Measurements from ENCODE around the gene ZNF407. TPM values are rescaled to one million over a fixed set of nuclear protein-coding genes. Genes with fewer than 3 reads are reported as not detected.
A peak's percentile ranks its signal among the peaks of the same experiment; 100 is the strongest.

Gene ZNF407
- total and polyA plus RNA-seq, 2 of the 13 experiments (the other 11 are each of a cell fraction or from before 2014, with no cell fraction given): 2.3 to 8.7 TPM

DNA sequence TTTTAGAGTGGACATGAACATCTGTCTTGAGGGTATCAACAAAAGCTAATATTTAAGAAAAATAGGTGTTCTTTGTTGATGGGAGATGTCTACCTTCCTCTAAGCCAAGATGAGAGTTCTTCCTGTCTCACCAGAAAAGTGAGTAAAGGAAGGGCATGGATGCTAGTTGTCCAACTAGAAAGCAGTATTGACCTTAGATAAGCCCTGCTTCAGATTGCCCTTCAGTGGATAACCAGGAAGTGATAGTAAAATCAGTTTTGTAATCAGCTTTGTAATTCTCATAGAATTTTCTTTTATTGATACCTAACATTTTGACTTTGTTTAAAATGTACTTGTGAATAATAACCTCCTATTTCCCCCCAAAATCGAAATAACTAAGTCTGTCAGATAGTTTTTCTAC is 134.7 kb downstream of the ZNF407 start:
- in situ Hi-C loops (cut with HindIII; ENCODE audit: extremely low pct_ligation_motif_present, low pct_unique_long_range_greater_than_20kb): no loop called here
- Histone ChIP-seq H2AFZ (ENCODE audit: low read length) (no peak overlapping the region), H3K79me2 (ENCODE audit: insufficient read depth, low read length) (peaks cover 4% of the 10 kb centered on the region), H3K9me3 (ENCODE audit: low read length) (no peaks in the 10 kb centered on the region), H3K9ac (ENCODE audit: insufficient read depth, low read depth, low read length) (no peak overlapping the region), H3K4me3 (replicated peaks in 1 of 3; ENCODE audit: insufficient read depth in 1 of 3, low read depth in 2 of 3, low read length in 3 of 3) (no peak overlapping the region), H3K4me1 (ENCODE audit: insufficient read depth, low read length) (peaks cover 53% of the 10 kb centered on the region), H4K20me1 (ENCODE audit: insufficient read depth, low read length) (no peaks in the 10 kb centered on the region), H3K27ac (ENCODE audit: extremely low read length, insufficient read depth, low read length) (peak overlapping the region; percentile 92), H3K4me2 (ENCODE audit: low read depth, low read length) (peak overlapping the region; percentile 74; the same call in 1 of the 2 replicates), H3K36me3 (replicated peaks in 1 of 2; ENCODE audit: control insufficient read depth in 1 of 2, insufficient read depth in 2 of 2, low read length in 2 of 2) (no peaks in the 10 kb centered on the region), H3K27me3 (ENCODE audit: control insufficient read depth in 1 of 2, insufficient read depth in 2 of 2, low read length in 2 of 2) (no peaks in the 10 kb centered on the region)
- WGBS (ENCODE audit: low lambda C conversion rate): 24% methylated on average over 1 of the region's 1 CpG
- CTCF ChIA-PET (ENCODE audit: low intra/inter-chr PET ratio, low total read pairs): no interaction called here
- POLR2A ChIA-PET: no interaction called here
- DNase-seq (ENCODE audit: low spot score) (no peak), ATAC-seq (no peak), FAIRE-seq (no peak)
- intact Hi-C loops (cut with micrococcal nuclease; ENCODE audit: unreplicated experiment): loop anchor here (5.0 kb wide), 1 partner anchor 75 kb away; no protein-coding TSS in a partner anchor
- BruUV-seq (replicated peaks): no TSS peak
- TF ChIP-seq FOXP1 (IDR thresholded peaks at IDR 0.05) (no peak), FOXP1 (CRISPR knock-in tag; IDR thresholded peaks at IDR 0.05) (peak; percentile 2; the same call in 1 of the 2 replicates), MIXL1 (CRISPR knock-in tag; IDR thresholded peaks at IDR 0.05) (no peak), POGZ (CRISPR knock-in tag; IDR thresholded peaks at IDR 0.05) (peak; percentile 31; the same call in 1 of the 2 replicates), SOX5 (CRISPR knock-in tag; IDR thresholded peaks at IDR 0.05; ENCODE audit: borderline replicate concordance) (no peak), HCFC1 (IDR thresholded peaks at IDR 0.05; ENCODE audit: low read depth, low read length) (no peak), ONECUT2 (CRISPR knock-in tag; IDR thresholded peaks at IDR 0.05) (no peak), ELF3 (CRISPR knock-in tag; IDR thresholded peaks at IDR 0.05) (peak; percentile 67; the same call in 1 of the 2 replicates), ATM (IDR thresholded peaks at IDR 0.05; ENCODE audit: borderline replicate concordance) (no peak), BCL6 (CRISPR knock-in tag; IDR thresholded peaks at IDR 0.05) (peak; percentile 86), KDM2A (CRISPR knock-in tag; IDR thresholded peaks at IDR 0.05; ENCODE audit: borderline replicate concordance, low read depth) (no peak), TOPORS (CRISPR knock-in tag; IDR thresholded peaks at IDR 0.05) (no peak), GABPA (IDR thresholded peaks at IDR 0.05; ENCODE audit: low read depth, low read length) (no peak), GABPA (CRISPR knock-in tag; IDR thresholded peaks at IDR 0.05; ENCODE audit: low read depth) (peak; percentile 35; the same call in 1 of the 2 replicates), DR1 (CRISPR knock-in tag; IDR thresholded peaks at IDR 0.05) (no peak)
- TF ChIP-seq, protein P1, sequence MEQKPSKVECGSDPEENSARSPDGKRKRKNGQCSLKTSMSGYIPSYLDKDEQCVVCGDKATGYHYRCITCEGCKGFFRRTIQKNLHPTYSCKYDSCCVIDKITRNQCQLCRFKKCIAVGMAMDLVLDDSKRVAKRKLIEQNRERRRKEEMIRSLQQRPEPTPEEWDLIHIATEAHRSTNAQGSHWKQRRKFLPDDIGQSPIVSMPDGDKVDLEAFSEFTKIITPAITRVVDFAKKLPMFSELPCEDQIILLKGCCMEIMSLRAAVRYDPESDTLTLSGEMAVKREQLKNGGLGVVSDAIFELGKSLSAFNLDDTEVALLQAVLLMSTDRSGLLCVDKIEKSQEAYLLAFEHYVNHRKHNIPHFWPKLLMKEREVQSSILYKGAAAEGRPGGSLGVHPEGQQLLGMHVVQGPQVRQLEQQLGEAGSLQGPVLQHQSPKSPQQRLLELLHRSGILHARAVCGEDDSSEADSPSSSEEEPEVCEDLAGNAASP (CRISPR knock-in tag; IDR thresholded peaks at IDR 0.05; ENCODE audit: borderline replicate concordance): no peak
- TF ChIP-seq, protein P2, sequence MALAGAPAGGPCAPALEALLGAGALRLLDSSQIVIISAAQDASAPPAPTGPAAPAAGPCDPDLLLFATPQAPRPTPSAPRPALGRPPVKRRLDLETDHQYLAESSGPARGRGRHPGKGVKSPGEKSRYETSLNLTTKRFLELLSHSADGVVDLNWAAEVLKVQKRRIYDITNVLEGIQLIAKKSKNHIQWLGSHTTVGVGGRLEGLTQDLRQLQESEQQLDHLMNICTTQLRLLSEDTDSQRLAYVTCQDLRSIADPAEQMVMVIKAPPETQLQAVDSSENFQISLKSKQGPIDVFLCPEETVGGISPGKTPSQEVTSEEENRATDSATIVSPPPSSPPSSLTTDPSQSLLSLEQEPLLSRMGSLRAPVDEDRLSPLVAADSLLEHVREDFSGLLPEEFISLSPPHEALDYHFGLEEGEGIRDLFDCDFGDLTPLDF (CRISPR knock-in tag; IDR thresholded peaks at IDR 0.05): no peak
- TF ChIP-seq, protein P3, sequence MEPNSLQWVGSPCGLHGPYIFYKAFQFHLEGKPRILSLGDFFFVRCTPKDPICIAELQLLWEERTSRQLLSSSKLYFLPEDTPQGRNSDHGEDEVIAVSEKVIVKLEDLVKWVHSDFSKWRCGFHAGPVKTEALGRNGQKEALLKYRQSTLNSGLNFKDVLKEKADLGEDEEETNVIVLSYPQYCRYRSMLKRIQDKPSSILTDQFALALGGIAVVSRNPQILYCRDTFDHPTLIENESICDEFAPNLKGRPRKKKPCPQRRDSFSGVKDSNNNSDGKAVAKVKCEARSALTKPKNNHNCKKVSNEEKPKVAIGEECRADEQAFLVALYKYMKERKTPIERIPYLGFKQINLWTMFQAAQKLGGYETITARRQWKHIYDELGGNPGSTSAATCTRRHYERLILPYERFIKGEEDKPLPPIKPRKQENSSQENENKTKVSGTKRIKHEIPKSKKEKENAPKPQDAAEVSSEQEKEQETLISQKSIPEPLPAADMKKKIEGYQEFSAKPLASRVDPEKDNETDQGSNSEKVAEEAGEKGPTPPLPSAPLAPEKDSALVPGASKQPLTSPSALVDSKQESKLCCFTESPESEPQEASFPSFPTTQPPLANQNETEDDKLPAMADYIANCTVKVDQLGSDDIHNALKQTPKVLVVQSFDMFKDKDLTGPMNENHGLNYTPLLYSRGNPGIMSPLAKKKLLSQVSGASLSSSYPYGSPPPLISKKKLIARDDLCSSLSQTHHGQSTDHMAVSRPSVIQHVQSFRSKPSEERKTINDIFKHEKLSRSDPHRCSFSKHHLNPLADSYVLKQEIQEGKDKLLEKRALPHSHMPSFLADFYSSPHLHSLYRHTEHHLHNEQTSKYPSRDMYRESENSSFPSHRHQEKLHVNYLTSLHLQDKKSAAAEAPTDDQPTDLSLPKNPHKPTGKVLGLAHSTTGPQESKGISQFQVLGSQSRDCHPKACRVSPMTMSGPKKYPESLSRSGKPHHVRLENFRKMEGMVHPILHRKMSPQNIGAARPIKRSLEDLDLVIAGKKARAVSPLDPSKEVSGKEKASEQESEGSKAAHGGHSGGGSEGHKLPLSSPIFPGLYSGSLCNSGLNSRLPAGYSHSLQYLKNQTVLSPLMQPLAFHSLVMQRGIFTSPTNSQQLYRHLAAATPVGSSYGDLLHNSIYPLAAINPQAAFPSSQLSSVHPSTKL (CRISPR knock-in tag; IDR thresholded peaks at IDR 0.05): 0 out of 2 replicates have a peak, but pooled peaks have one; percentile 8
